Measurements from ENCODE around the gene MBD4.

Gene MBD4

GRCh38 chr3:129412542-129413198, 27.1 kb downstream of the MBD4 start:
- DNase-seq (ENCODE audit: extremely low read depth, low read depth), result no peak
- no peak overlapping the region for H3K4me3 ChIP-seq (replicated peaks; ENCODE audit: low read depth, low read length)
- TF ChIP-seq, protein P1, sequence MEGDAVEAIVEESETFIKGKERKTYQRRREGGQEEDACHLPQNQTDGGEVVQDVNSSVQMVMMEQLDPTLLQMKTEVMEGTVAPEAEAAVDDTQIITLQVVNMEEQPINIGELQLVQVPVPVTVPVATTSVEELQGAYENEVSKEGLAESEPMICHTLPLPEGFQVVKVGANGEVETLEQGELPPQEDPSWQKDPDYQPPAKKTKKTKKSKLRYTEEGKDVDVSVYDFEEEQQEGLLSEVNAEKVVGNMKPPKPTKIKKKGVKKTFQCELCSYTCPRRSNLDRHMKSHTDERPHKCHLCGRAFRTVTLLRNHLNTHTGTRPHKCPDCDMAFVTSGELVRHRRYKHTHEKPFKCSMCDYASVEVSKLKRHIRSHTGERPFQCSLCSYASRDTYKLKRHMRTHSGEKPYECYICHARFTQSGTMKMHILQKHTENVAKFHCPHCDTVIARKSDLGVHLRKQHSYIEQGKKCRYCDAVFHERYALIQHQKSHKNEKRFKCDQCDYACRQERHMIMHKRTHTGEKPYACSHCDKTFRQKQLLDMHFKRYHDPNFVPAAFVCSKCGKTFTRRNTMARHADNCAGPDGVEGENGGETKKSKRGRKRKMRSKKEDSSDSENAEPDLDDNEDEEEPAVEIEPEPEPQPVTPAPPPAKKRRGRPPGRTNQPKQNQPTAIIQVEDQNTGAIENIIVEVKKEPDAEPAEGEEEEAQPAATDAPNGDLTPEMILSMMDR (IDR thresholded peaks at IDR 0.05; ENCODE audit: low read depth, low read length, missing control alignments), result no peak

DNA sequence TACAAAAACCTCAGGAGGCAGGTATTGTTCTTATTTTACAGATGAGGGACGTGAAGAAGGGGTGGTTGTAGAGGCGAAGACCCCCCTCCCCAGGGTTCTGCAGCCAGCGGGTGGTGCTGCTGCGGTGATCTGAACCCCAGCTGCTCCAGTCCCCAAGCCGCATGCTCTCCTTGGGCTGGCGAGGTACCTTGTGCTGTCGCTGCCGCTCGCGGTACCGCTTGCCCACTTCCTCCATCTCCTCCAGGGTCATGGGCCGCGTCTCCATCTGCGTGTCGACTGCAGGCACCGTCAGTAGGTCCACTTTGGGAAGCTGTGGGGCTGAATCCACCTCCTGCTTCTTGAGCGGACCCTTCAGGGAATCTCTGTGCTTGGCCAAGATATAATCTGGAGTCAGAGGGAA, 28.8 kb downstream of the MBD4 start:
- TF ChIP-seq, protein P1 (IDR thresholded peaks at IDR 0.05; ENCODE audit: low read depth, low read length, missing control alignments), result no peak
- no peak for DNase-seq (ENCODE audit: extremely low read depth, low read depth)
- H3K4me3 ChIP-seq (replicated peaks; ENCODE audit: low read depth, low read length), result no peak overlapping the region

- no peak for DNase-seq (ENCODE audit: extremely low read depth, low read depth)
- H3K4me3 ChIP-seq (replicated peaks; ENCODE audit: low read depth, low read length), result no peak overlapping the region
- TF ChIP-seq, protein P1 (IDR thresholded peaks at IDR 0.05; ENCODE audit: low read depth, low read length, missing control alignments), result no peak
These were observed 30.2 kb downstream of the MBD4 start for GRCh38 chr3:129409541-129409940.

GRCh38 chr3:129404610-129405009, 35.1 kb downstream of the MBD4 start:
- TF ChIP-seq, protein P1 (IDR thresholded peaks at IDR 0.05; ENCODE audit: low read depth, low read length, missing control alignments), result no peak
- DNase-seq (ENCODE audit: extremely low read depth, low read depth), result no peak
- no peak overlapping the region for H3K4me3 ChIP-seq (replicated peaks; ENCODE audit: low read depth, low read length)

DNA sequence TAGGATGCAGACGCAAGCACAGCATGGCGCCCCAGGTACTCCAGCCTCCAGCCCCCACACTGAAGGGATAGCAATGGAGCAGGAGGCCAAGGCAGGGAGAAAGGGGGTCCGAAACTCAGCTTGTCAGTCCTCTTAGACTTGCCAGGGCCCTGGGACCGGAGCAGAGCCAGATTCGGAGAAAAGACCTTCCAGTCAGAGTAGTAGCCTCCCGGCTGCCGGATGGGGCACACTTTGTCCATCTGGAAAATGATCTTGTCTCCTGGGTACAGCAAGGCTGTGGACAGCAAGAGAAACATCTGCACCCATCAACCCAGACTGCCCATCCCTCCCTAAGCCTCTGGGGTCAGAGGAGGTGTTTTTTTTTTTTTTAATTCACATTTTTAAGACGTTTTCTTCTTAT, 35.6 kb downstream of the MBD4 start:
- TF ChIP-seq, protein P1 (IDR thresholded peaks at IDR 0.05; ENCODE audit: low read depth, low read length, missing control alignments), result no peak
- H3K4me3 ChIP-seq (replicated peaks; ENCODE audit: low read depth, low read length), result no peak overlapping the region
- no peak for DNase-seq (ENCODE audit: extremely low read depth, low read depth)

GRCh38 chr3:129403450-129403849, 36.3 kb downstream of the MBD4 start:
- TF ChIP-seq, protein P1 (IDR thresholded peaks at IDR 0.05; ENCODE audit: low read depth, low read length, missing control alignments), result no peak
- no peak overlapping the region for H3K4me3 ChIP-seq (replicated peaks; ENCODE audit: low read depth, low read length)
- no peak for DNase-seq (ENCODE audit: extremely low read depth, low read depth)

DNA sequence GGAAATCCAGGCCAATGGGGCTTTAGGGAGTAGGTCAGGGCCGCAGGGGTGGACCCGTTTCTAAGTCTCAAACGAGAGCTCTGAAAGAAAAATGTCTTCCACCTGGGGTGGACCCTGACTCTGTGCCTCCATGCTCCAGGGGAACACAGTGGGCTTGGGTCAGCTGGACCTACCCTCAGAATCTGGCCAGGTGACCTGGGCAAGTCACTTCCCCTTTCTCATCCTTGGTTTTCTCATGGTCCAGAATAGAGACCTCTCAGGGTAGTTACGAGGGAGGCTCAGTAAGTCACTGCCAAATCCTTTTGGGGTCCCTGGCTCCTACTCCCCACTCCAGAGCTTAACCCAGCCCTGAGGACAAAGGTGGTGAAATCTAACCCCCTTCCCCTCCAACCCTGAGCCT, 37.1 kb downstream of the MBD4 start:
- DNase-seq (ENCODE audit: extremely low read depth, low read depth), result no peak
- no peak overlapping the region for H3K4me3 ChIP-seq (replicated peaks; ENCODE audit: low read depth, low read length)
- TF ChIP-seq, protein P1 (IDR thresholded peaks at IDR 0.05; ENCODE audit: low read depth, low read length, missing control alignments), result no peak
